ENCODE results near the gene TOPBP1.
"Not testable (repeated sequence)": the region's sequence is repeated elsewhere in the genome, so short reads cannot be mapped to it uniquely, and the experiment has no call there.

The TOPBP1 gene

DNA sequence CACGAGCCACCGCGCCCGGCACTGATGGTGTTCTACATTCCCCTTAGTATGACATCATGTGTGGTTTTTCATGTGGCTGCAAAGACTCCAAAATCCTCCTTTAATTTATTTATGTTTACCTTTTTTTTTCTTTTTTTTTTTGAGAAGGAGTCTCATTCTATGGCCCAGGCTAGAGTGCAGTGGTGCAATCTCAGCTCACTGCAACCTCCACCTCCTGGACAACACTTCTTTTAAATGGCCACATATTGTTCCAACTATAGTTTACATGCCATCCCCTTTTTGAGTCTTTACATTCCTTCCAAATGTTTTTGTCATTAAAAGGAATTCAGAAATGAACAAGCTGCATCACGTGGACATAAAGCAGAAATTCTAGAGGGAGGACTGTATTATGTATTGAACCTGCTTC is 98.6 kb downstream of the TOPBP1 start:
- Histone ChIP-seq H4K20me1 (ENCODE audit: low read depth, low read length) (no peaks in the 10 kb centered on the region), H2AFZ (ENCODE audit: low read depth, low read length, severe bottlenecking) (no peak overlapping the region), H3K9me3 (ENCODE audit: insufficient read depth, low read length) (no peaks in the 10 kb centered on the region), H3K9ac (ENCODE audit: low read length) (no peak overlapping the region), H3K27me3 (ENCODE audit: low read length) (no peaks in the 10 kb centered on the region), H3K4me2 (ENCODE audit: low read depth, low read length, poor library complexity, severe bottlenecking) (no peak overlapping the region), H3K4me3 (ENCODE audit: insufficient read depth, low read length, poor library complexity, severe bottlenecking) (no peak overlapping the region), H3K36me3 (ENCODE audit: low read length) (no peaks in the 10 kb centered on the region), H3K27ac (ENCODE audit: low read depth, low read length) (no peak overlapping the region), H3K9me2 (replicated peaks; ENCODE audit: insufficient read depth, low read length) (no peaks in the 10 kb centered on the region), H3F3A (ENCODE audit: insufficient read depth) (0 out of 2 replicates have a peak, but pooled peaks cover 5% of the 10 kb centered on the region), H3K79me2 (ENCODE audit: insufficient read depth, low read length) (no peaks in the 10 kb centered on the region)
- TF ChIP-seq EZH2phosphoT487 (conservative IDR thresholded peaks at IDR 0.05; ENCODE audit: low read length): no peak
- TF ChIP-seq, protein P1, sequence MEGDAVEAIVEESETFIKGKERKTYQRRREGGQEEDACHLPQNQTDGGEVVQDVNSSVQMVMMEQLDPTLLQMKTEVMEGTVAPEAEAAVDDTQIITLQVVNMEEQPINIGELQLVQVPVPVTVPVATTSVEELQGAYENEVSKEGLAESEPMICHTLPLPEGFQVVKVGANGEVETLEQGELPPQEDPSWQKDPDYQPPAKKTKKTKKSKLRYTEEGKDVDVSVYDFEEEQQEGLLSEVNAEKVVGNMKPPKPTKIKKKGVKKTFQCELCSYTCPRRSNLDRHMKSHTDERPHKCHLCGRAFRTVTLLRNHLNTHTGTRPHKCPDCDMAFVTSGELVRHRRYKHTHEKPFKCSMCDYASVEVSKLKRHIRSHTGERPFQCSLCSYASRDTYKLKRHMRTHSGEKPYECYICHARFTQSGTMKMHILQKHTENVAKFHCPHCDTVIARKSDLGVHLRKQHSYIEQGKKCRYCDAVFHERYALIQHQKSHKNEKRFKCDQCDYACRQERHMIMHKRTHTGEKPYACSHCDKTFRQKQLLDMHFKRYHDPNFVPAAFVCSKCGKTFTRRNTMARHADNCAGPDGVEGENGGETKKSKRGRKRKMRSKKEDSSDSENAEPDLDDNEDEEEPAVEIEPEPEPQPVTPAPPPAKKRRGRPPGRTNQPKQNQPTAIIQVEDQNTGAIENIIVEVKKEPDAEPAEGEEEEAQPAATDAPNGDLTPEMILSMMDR (IDR thresholded peaks at IDR 0.05; ENCODE audit: insufficient read depth, low read length, poor library complexity, severe bottlenecking): no peak

DNA sequence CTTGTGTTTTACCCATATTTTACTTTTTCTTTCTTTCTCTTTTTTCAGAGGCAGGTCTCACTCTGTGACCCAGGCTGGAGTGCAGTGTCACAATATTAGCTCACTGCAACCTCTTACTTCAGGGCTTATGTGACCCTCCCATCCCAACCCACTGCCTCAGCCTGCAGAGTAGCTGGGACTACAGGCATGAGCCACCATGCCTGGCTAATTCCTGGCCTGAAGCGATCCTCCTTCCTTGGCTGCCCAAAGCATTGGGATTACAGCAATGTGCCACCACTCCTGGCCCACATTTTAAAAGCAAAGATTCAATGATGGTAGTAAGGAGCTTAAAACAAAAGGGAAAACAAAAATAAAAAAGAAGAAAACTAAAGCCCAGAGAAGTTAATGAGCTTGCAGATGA is 99.4 kb downstream of the TOPBP1 start:
- Histone ChIP-seq H3K9me2 (replicated peaks; ENCODE audit: insufficient read depth, low read length) (no peaks in the 10 kb centered on the region), H3F3A (ENCODE audit: insufficient read depth) (0 out of 2 replicates have a peak, but pooled peaks cover 5% of the 10 kb centered on the region), H3K4me3 (ENCODE audit: insufficient read depth, low read length, poor library complexity, severe bottlenecking) (no peak overlapping the region), H3K4me2 (ENCODE audit: low read depth, low read length, poor library complexity, severe bottlenecking) (no peak overlapping the region), H3K9me3 (ENCODE audit: insufficient read depth, low read length) (no peaks in the 10 kb centered on the region), H2AFZ (ENCODE audit: low read depth, low read length, severe bottlenecking) (no peak overlapping the region), H3K27ac (ENCODE audit: low read depth, low read length) (no peak overlapping the region), H3K27me3 (ENCODE audit: low read length) (no peaks in the 10 kb centered on the region), H3K79me2 (ENCODE audit: insufficient read depth, low read length) (no peaks in the 10 kb centered on the region), H3K36me3 (ENCODE audit: low read length) (no peaks in the 10 kb centered on the region), H4K20me1 (ENCODE audit: low read depth, low read length) (no peaks in the 10 kb centered on the region), H3K9ac (ENCODE audit: low read length) (no peak overlapping the region)
- TF ChIP-seq EZH2phosphoT487 (conservative IDR thresholded peaks at IDR 0.05; ENCODE audit: low read length): no peak
- TF ChIP-seq, protein P1 (IDR thresholded peaks at IDR 0.05; ENCODE audit: insufficient read depth, low read length, poor library complexity, severe bottlenecking): no peak

DNA sequence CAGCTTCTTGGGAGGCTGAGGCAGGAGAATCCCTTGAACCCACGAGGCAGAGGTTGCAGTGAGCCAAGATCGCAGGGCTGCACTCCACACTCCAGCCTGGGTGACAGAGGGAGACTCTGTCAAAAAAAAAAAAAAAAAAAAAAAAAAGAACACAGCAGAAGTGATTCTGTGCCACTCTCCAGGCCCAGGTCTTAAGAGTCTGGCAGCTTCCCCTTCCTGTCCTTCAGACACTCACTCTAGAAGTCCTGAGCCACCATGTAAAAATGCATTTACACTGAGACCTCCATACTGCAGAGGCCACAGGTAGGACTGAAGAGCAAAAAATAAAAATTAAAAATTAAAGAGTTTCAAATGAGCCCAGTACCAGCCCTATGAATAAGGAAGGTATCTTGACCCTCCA is 100.1 kb downstream of the TOPBP1 start:
- H3K79me2 ChIP-seq (ENCODE audit: insufficient read depth, low read length): no peaks in the 10 kb centered on the region
- no peak for TF ChIP-seq EZH2phosphoT487 (conservative IDR thresholded peaks at IDR 0.05; ENCODE audit: low read length)
- TF ChIP-seq, protein P1 (IDR thresholded peaks at IDR 0.05; ENCODE audit: insufficient read depth, low read length, poor library complexity, severe bottlenecking): no peak
- no peaks in the 10 kb centered on the region for H3K9me3 ChIP-seq (ENCODE audit: insufficient read depth, low read length)
- H2AFZ ChIP-seq (ENCODE audit: low read depth, low read length, severe bottlenecking): no peak overlapping the region
- no peak overlapping the region for H3K4me3 ChIP-seq (ENCODE audit: insufficient read depth, low read length, poor library complexity, severe bottlenecking)
- H3F3A ChIP-seq (ENCODE audit: insufficient read depth): 0 out of 2 replicates have a peak, but pooled peaks cover 5% of the 10 kb centered on the region
- H3K36me3 ChIP-seq (ENCODE audit: low read length): no peaks in the 10 kb centered on the region
- no peaks in the 10 kb centered on the region for H3K9me2 ChIP-seq (replicated peaks; ENCODE audit: insufficient read depth, low read length)
- no peak overlapping the region for H3K27ac ChIP-seq (ENCODE audit: low read depth, low read length)
- H3K4me2 ChIP-seq (ENCODE audit: low read depth, low read length, poor library complexity, severe bottlenecking): no peak overlapping the region
- no peaks in the 10 kb centered on the region for H3K27me3 ChIP-seq (ENCODE audit: low read length)
- H4K20me1 ChIP-seq (ENCODE audit: low read depth, low read length): no peaks in the 10 kb centered on the region
- no peak overlapping the region for H3K9ac ChIP-seq (ENCODE audit: low read length)

DNA sequence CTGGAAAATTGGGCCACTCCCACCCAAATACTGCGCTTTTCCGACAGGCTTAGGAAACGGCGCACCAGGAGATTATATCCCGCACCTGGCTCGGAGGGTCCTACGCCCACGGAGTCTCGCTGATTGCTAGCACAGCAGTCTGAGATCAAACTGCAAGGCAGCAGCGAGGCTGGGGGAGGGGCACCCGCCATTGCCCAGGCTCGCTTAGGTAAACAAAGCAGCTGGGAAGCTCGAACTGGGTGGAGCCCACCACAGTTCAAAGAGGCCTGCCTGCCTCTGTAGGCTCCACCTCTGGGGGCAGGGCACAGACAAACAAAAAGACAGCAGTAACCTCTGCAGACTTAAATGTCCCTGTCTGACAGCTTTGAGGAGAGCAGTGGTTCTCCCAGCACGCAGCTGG is 110.2 kb downstream of the TOPBP1 start:
- H3K4me2 ChIP-seq (ENCODE audit: low read depth, low read length, poor library complexity, severe bottlenecking); H3K4me3 ChIP-seq (ENCODE audit: insufficient read depth, low read length, poor library complexity, severe bottlenecking); H4K20me1 ChIP-seq (ENCODE audit: low read depth, low read length); H3K9me2 ChIP-seq (replicated peaks; ENCODE audit: insufficient read depth, low read length); H3F3A ChIP-seq (ENCODE audit: insufficient read depth); H3K79me2 ChIP-seq (ENCODE audit: insufficient read depth, low read length); H3K27me3 ChIP-seq (ENCODE audit: low read length); H3K9me3 ChIP-seq (ENCODE audit: insufficient read depth, low read length); H3K36me3 ChIP-seq (ENCODE audit: low read length); H3K9ac ChIP-seq (ENCODE audit: low read length); H2AFZ ChIP-seq (ENCODE audit: low read depth, low read length, severe bottlenecking); H3K27ac ChIP-seq (ENCODE audit: low read depth, low read length): not testable (repeated sequence)

Data from SU-DHL-6 (cell line).